ENCODE results near the gene CPHXL2.

The CPHXL2 gene

GRCh38 chr16:75622761-75623605 is 53.8 kb downstream of the CPHXL2 start, which contains the start of gene ADAT1 (continued):
- TF ChIP-seq ZNF341 (tag by site-specific recombination; IDR thresholded peaks at IDR 0.05; ENCODE audit: low read depth) (peak; percentile 76), ZBTB8A (tag by site-specific recombination; IDR thresholded peaks at IDR 0.05) (peak; percentile 56), ZNF394 (tag by site-specific recombination; IDR thresholded peaks at IDR 0.05; ENCODE audit: borderline replicate concordance) (peak; percentile 46), ZNF704 (tag by site-specific recombination; IDR thresholded peaks at IDR 0.05) (0 out of 2 replicates have a peak, but pooled peaks have one; percentile 51), SP3 (tag by site-specific recombination; IDR thresholded peaks at IDR 0.05) (peak; percentile 51; the same call in 1 of the 2 replicates), ZNF324 (tag by site-specific recombination; IDR thresholded peaks at IDR 0.05) (peak; percentile 35; the same call in 1 of the 2 replicates), ZBTB11 (tag by site-specific recombination; conservative IDR thresholded peaks at IDR 0.05; ENCODE audit: low read depth) (peak; percentile 93), ELK4 (IDR thresholded peaks at IDR 0.05; ENCODE audit: borderline replicate concordance, low read depth, low read length) (no peak), ZBTB17 (tag by site-specific recombination; IDR thresholded peaks at IDR 0.05) (peak; percentile 89), ZNF624 (tag by site-specific recombination; IDR thresholded peaks at IDR 0.05) (no peak), ZBTB21 (tag by site-specific recombination; IDR thresholded peaks at IDR 0.05) (peak; percentile 98), CTCF (tag by site-specific recombination; IDR thresholded peaks at IDR 0.05) (0 out of 2 replicates have a peak, but pooled peaks have one; percentile 13), WT1 (tag by site-specific recombination; IDR thresholded peaks at IDR 0.05) (peak; percentile 12; the same call in 1 of the 2 replicates), ZNF121 (tag by site-specific recombination; IDR thresholded peaks at IDR 0.05) (peak; percentile 88)

- CTCF ChIA-PET = interaction anchor here (0.6 to 2.8 kb wide), 8 partner anchors 11 to 1585 kb away, joined by 3 to 21 read pairs (median 4); no protein-coding TSS in a partner anchor
- H3K36me3 ChIP-seq (ENCODE audit: control insufficient read depth in 2 of 2, insufficient read depth in 1 of 2, low read length in 2 of 2) = peaks cover 27 to 52% of the 10 kb centered on the region in 2 experiments
- H3K27ac ChIP-seq (ENCODE audit: extremely low read depth, low read depth, low read length) = no peak overlapping the region
- TF ChIP-seq CTCF (tag by site-specific recombination; IDR thresholded peaks at IDR 0.05) (peak; percentile 64), PRDM1 (tag by site-specific recombination; IDR thresholded peaks at IDR 0.05) (0 out of 2 replicates have a peak, but pooled peaks have one; percentile 20), MZF1 (tag by site-specific recombination; IDR thresholded peaks at IDR 0.05; ENCODE audit: borderline replicate concordance) (peak; percentile 70; the same call in 1 of the 2 replicates), ZNF677 (tag by site-specific recombination; IDR thresholded peaks at IDR 0.05) (peak; percentile 100), ZNF16 (tag by site-specific recombination; IDR thresholded peaks at IDR 0.05; ENCODE audit: low read depth) (no peak)
- H3K4me3 ChIP-seq (ENCODE audit: low read depth, low read length) = no peak overlapping the region
- no peaks in the 10 kb centered on the region for H3K9me3 ChIP-seq (ENCODE audit: control insufficient read depth, insufficient read depth, low read depth, low read length)
- POLR2A ChIA-PET = interaction anchor here (1.1 to 2.9 kb wide), 3 partner anchors 11 to 104 kb away, joined by 3 to 26 read pairs (median 9); partner anchors contain the start of gene GABARAPL2
- H3K4me1 ChIP-seq (ENCODE audit: control insufficient read depth, insufficient read depth, low read length) = peaks cover 6% of the 10 kb centered on the region; the same call in 1 of the 2 replicates
These were observed 55.7 kb downstream of the CPHXL2 start for GRCh38 chr16:75621170-75621477.
